ENCODE measurements around the gene RHAG.

GRCh38 chr6:49639177-49639817 is 2.7 kb upstream of the RHAG start:
- TF ChIP-seq EZH2 (IDR thresholded peaks at IDR 0.05; ENCODE audit: low read length, unreplicated experiment), result no peak
- no peak for TF ChIP-seq CTCF (conservative IDR thresholded peaks at IDR 0.05; ENCODE audit: low read depth, low read length)
- TF ChIP-seq EZH2phosphoT487 (IDR thresholded peaks at IDR 0.05; ENCODE audit: borderline replicate concordance, low read length), result no peak

Data from PC-3 (cell line).